ENCODE measurements around the gene KAT6B. TPM values are rescaled to one million over a fixed set of nuclear protein-coding genes. Genes with fewer than 3 reads are reported as not detected.

Gene KAT6B
- total and polyA plus RNA-seq, 8 donors: 3.7 to 109 (median 34.3) TPM

DNA sequence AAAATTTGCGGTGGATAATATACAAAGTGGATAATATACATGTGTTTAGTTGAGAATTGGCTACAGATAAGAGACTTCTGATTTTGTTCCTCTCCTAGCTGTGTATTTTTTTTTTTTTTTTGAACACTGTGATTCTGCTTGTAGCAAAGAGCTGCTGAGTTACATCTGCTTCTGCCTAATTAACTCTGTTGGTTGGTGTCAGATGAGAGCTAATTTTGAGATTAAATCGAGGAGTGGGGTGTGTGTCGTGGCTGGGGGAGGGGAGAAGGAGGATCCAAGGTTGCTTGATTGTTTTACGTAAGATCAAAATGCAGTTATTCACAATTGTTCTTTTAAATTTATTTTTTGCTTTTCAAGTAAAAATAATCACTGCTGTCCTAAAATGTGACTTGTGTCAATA lies 11.3 kb downstream of the KAT6B start:
- DNase-seq: no peak
- H3K9me3 ChIP-seq: no peaks in the 10 kb centered on the region
- H3K27ac ChIP-seq: peak overlapping the region in 2 of 5 donors; percentile 11 to 19
- WGBS, 5 donors: 75 to 82% (median 79%) methylated on average over 4 of the region's 4 CpGs
- H3K4me3 ChIP-seq: no peak overlapping the region
- no peaks in the 10 kb centered on the region for H3K27me3 ChIP-seq
- peaks cover 12 to 91% (median 60%) of the 10 kb centered on the region in 4 donors for H3K4me1 ChIP-seq
- TF ChIP-seq POLR2AphosphoS5 (IDR thresholded peaks at IDR 0.05) (no peak), EP300 (IDR thresholded peaks at IDR 0.05) (no peak), POLR2A (IDR thresholded peaks at IDR 0.05) (no peak)
- TF ChIP-seq, protein P1, sequence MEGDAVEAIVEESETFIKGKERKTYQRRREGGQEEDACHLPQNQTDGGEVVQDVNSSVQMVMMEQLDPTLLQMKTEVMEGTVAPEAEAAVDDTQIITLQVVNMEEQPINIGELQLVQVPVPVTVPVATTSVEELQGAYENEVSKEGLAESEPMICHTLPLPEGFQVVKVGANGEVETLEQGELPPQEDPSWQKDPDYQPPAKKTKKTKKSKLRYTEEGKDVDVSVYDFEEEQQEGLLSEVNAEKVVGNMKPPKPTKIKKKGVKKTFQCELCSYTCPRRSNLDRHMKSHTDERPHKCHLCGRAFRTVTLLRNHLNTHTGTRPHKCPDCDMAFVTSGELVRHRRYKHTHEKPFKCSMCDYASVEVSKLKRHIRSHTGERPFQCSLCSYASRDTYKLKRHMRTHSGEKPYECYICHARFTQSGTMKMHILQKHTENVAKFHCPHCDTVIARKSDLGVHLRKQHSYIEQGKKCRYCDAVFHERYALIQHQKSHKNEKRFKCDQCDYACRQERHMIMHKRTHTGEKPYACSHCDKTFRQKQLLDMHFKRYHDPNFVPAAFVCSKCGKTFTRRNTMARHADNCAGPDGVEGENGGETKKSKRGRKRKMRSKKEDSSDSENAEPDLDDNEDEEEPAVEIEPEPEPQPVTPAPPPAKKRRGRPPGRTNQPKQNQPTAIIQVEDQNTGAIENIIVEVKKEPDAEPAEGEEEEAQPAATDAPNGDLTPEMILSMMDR (IDR thresholded peaks at IDR 0.05): no peak
- peaks cover 0 to 3% (median 2%) of the 10 kb centered on the region in 4 donors for H3K36me3 ChIP-seq
- intact Hi-C loops (cut with DNase I; ENCODE audit: low total_unique reads): no loop called here

DNA sequence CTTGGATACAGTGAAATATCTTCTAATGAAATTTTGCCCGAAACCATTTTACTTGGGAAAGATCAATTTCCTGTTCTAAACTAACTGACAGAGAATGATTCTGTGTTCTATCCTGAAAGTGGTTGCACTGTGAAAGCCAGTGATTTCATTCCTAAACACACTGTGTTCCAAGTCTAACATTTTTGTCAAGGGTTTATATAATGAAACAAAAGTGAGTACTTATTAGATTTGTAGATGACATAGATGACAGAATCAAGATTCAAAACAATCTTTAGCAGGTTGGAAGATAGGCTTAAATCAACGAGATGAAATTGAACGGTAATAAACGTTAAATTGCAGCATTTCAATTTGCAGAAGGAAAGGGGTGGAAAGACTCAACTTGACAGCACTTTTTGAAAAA lies 13.3 kb downstream of the KAT6B start:
- H3K27ac ChIP-seq: peak overlapping the region in 3 of 5 donors; percentile 15 to 37 (median 22)
- DNase-seq: no peak
- intact Hi-C loops (cut with DNase I; ENCODE audit: low total_unique reads): no loop called here
- H3K4me3 ChIP-seq: no peak overlapping the region
- WGBS, 5 donors: 61 to 73% (median 72%) methylated on average over 4 of the region's 4 CpGs
- TF ChIP-seq POLR2AphosphoS5 (IDR thresholded peaks at IDR 0.05) (no peak), EP300 (IDR thresholded peaks at IDR 0.05) (no peak), POLR2A (IDR thresholded peaks at IDR 0.05) (no peak)
- TF ChIP-seq, protein P1 (IDR thresholded peaks at IDR 0.05): no peak
- peaks cover 8 to 89% (median 58%) of the 10 kb centered on the region in 4 donors for H3K4me1 ChIP-seq
- peaks cover 0 to 20% (median 17%) of the 10 kb centered on the region in 4 donors for H3K36me3 ChIP-seq
- H3K27me3 ChIP-seq: no peaks in the 10 kb centered on the region
- no peaks in the 10 kb centered on the region for H3K9me3 ChIP-seq

DNA sequence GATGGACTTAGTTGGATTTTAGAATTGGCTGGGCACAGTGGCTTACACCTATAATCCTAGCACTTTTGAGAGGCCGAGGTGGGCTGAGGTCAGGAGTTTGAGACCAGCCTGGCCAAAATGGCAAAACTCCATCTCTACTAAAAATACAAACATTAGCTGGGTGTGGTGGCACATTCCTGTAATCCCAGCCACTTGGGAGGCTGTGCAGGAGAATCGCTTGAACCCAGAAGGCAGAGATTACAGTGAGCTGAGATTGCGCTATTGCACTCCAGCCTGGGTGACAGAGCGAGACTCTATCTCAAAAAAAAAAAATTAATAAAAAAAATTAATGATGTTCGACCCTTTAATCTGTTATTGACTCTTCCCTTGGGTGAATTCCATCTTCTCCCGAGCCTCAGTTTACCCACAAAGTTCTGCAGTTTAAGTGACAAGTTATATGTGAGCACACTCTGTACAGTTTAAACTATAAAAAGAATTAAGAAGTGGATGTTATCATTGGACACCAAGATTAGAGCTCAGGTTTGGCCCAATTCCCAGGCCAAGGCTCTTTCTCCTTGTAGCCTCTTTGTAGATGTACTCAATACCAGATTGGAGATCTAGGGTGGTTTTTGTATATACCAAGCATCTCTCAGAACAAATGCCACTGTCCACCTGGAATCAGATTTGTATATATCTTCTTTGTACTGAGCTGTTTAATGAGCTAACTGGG lies 15.0 kb downstream of the KAT6B start:
- Histone ChIP-seq H3K27me3 (no peaks in the 10 kb centered on the region), H3K9me3 (no peaks in the 10 kb centered on the region), H3K36me3 (peaks cover 0 to 21% (median 18%) of the 10 kb centered on the region in 4 donors), H3K4me1 (peaks cover 8 to 88% (median 56%) of the 10 kb centered on the region in 4 donors), H3K4me3 (no peak overlapping the region), H3K27ac (peak overlapping the region; percentile 26 to 51 (median 37))
- intact Hi-C loops (cut with DNase I; ENCODE audit: low total_unique reads): no loop called here
- peak in 1 of 2 donors; percentile 76 for DNase-seq
- TF ChIP-seq EP300 (IDR thresholded peaks at IDR 0.05) (no peak), POLR2A (IDR thresholded peaks at IDR 0.05) (no peak), POLR2AphosphoS5 (IDR thresholded peaks at IDR 0.05) (no peak)
- TF ChIP-seq, protein P1 (IDR thresholded peaks at IDR 0.05): no peak
- WGBS, 5 donors: 43 to 69% (median 61%) methylated on average over 6 of the region's 6 CpGs

DNA sequence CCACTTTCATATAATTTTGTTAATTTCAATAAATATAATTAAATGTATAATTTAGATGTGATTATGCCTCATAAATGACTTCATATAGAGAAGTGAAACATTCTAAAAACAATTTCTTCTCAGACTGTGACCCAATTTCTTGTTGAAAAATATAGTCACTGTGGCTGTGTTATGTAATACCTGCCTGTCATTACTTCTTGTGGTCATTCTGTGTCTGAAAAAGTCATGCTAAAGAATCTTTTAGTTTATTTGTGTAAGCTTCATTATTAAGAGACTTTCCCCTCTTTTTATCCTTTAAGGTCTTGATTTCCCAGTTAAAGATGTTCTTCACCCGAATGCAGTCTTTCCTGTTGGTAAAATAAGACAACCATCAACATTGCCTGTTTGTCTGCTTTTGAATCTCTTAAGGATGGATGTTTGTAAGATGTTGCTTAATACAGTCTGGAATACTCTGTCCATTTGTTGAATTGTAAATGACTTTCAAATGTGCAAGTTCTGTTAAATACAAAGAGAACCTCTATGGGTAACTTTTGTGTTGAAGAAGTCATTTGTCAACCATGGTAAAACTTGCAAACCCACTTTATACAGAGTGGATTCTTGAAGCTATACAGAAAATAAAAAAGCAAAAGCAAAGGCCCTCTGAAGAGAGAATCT lies 16.0 kb downstream of the KAT6B start:
- DNase-seq: no peak
- H3K9me3 ChIP-seq: no peaks in the 10 kb centered on the region
- no peak overlapping the region for H3K4me3 ChIP-seq
- no peaks in the 10 kb centered on the region for H3K27me3 ChIP-seq
- peaks cover 0 to 21% (median 18%) of the 10 kb centered on the region in 4 donors for H3K36me3 ChIP-seq
- WGBS, 5 donors: 48 to 81% (median 68%) methylated on average over 1 of the region's 1 CpG
- TF ChIP-seq, protein P1 (IDR thresholded peaks at IDR 0.05): no peak
- TF ChIP-seq POLR2A (IDR thresholded peaks at IDR 0.05): no peak
- TF ChIP-seq POLR2AphosphoS5 (IDR thresholded peaks at IDR 0.05): no peak
- no peak for TF ChIP-seq EP300 (IDR thresholded peaks at IDR 0.05)
- intact Hi-C loops (cut with DNase I; ENCODE audit: low total_unique reads): no loop called here
- H3K27ac ChIP-seq: peak overlapping the region in 2 of 5 donors; percentile 17 to 37
- peaks cover 8 to 90% (median 53%) of the 10 kb centered on the region in 4 donors for H3K4me1 ChIP-seq

Measured in stomach (tissue), 9 donors.